Activated T-cell treated with anti-CD3 and anti-CD28 coated beads, Interleukin-2, amount 50 U/mL, for 24 hours (primary cell): Measurements from ENCODE around the gene LTA.
"Not testable (repeated sequence)": the region's sequence is repeated elsewhere in the genome, so short reads cannot be mapped to it uniquely, and the experiment has no call there.

Source experiments
- DNase-seq: peaks from one replicate; pipeline ENCODE4 v3.0.0-alpha.2; 2020
- H3K27ac Mint-ChIP-seq: 2 replicates; pipeline ENCODE4 v1.8.0; 2020; ENCODE audit warnings: mild to moderate bottlenecking, mixed read lengths
- H3K27me3 Mint-ChIP-seq: 2 replicates; pipeline ENCODE4 v1.8.0; 2020; ENCODE audit warnings: mixed read lengths
- H3K36me3 Mint-ChIP-seq: 2 replicates; pipeline ENCODE4 v1.8.0; 2020; ENCODE audit warnings: low read depth, mixed read lengths
- H3K4me1 Mint-ChIP-seq: 2 replicates; pipeline ENCODE4 v1.8.0; 2020; ENCODE audit warnings: low read depth, mixed read lengths
- H3K4me3 Mint-ChIP-seq: 2 replicates; pipeline ENCODE4 v1.8.0; 2020; ENCODE audit warnings: mild to moderate bottlenecking, moderate library complexity, mixed read lengths
- H3K9me3 Mint-ChIP-seq: 2 replicates; pipeline ENCODE4 v1.8.0; 2020; ENCODE audit warnings: mixed read lengths

LTA gene

GRCh38 chr6:31548544-31548873, 23.6 kb upstream of the LTA start:
- Mint-ChIP-seq H3K27me3 (no peaks in the 10 kb centered on the region), H3K4me1 (peaks cover 54% of the 10 kb centered on the region), H3K4me3 (peak overlapping the region; percentile 76), H3K36me3 (peaks cover 46% of the 10 kb centered on the region), H3K27ac (peak overlapping the region; percentile 95), H3K9me3 (no peaks in the 10 kb centered on the region)
- no peak for DNase-seq

DNA sequence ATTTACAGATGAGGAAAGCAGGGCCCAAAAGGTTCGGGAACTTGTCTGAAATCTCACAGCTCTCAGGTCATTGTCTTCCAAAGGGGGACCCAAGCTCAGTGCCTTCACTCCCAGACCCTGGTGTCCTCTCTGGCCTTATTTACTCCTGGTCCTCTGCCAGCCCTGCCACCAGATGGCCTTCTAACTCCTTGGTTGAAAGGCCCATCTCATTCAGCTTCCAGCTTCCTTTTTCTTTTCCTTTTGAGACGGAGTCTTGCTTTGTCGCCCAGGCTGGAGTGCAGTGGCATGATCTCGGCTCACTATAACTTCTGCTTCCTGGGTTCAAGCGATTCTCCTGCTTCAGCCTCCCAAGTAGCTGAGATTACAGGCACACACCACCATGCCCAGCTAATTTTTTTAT, 20.7 kb upstream of the LTA start:
- H3K4me1 Mint-ChIP-seq = peaks cover 63% of the 10 kb centered on the region
- H3K36me3 Mint-ChIP-seq = peaks cover 62% of the 10 kb centered on the region
- DNase-seq = peak; percentile 76
- peak overlapping the region; percentile 60 for H3K4me3 Mint-ChIP-seq
- not testable (repeated sequence) for H3K27me3 Mint-ChIP-seq, H3K9me3 Mint-ChIP-seq
- H3K27ac Mint-ChIP-seq = peak overlapping the region; percentile 88

DNA sequence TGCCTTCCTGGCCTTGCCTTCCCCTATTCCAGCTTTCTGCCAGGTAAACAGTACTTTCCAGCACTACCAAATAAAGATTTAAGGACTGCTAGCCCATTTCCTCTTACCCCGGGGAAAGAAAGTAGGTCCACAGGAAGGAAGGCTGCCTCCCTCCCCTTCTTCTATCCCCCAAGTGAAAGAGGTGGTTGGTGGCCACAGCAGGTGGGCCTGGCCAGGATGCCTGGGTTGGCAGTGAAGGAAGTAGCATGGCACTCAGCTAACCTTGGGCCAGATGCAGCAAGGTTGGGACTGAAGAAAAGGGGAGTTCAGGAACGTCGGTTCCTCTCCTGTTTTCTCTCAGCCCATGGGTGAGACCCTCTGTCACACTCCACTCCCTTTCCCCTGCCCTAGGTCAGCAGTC, 15.8 kb upstream of the LTA start:
- no peaks in the 10 kb centered on the region for H3K27me3 Mint-ChIP-seq
- DNase-seq = no peak
- peaks cover 76% of the 10 kb centered on the region for H3K36me3 Mint-ChIP-seq
- H3K4me1 Mint-ChIP-seq = peaks cover 73% of the 10 kb centered on the region
- no peak overlapping the region for H3K4me3 Mint-ChIP-seq
- H3K9me3 Mint-ChIP-seq = no peaks in the 10 kb centered on the region
- peak overlapping the region; percentile 35 for H3K27ac Mint-ChIP-seq

DNA sequence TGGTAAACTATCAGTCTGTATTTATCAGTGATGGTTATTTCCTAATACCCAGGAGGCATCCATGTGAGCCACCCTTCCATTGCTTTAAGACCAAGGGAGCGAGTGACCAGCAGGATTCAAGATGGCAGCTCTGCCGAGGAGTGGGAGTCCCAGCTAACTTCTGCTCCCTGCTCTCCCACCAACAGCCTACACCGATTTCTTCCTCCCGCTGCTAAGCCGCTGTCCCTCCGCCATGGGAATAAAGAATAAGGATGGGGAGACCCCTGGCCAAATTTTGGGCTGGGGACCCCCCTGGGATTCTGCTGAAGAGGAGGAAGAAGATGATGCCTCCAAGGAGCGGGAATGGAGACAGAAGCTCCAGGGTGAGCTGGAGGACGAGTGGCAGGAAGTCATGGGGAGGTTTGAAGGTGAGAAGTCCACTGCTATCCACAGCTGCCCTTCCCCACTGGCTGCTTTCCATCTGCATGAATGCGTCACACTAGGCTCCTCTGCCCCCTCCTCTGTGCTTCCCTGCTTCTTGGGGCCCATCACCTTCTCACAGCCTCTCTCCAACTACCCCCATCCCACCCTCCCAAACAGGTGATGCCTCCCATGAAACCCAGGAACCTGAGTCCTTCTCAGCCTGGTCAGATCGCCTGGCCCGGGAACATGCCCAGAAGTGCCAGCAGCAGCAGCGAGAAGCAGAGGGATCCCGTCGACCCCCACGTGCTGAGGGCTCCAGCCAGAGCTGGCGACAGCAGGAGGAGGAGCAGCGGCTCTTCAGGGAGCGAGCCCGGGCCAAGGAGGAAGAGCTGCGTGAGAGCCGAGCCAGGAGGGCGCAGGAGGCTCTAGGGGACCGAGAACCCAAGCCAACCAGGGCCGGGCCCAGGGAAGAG, 14.4 kb upstream of the LTA start:
- no peak for DNase-seq
- Mint-ChIP-seq H3K27me3 (no peaks in the 10 kb centered on the region), H3K36me3 (peaks cover 75% of the 10 kb centered on the region), H3K4me3 (peak overlapping the region; percentile 41), H3K27ac (peak overlapping the region; percentile 92), H3K4me1 (peaks cover 77% of the 10 kb centered on the region), H3K9me3 (peaks cover 1% of the 10 kb centered on the region)

- DNase-seq = no peak
- H3K36me3 Mint-ChIP-seq = peaks cover 75% of the 10 kb centered on the region
- H3K4me3 Mint-ChIP-seq = peak overlapping the region; percentile 67
- peak overlapping the region; percentile 92 for H3K27ac Mint-ChIP-seq
- H3K9me3 Mint-ChIP-seq = peaks cover 1% of the 10 kb centered on the region
- peaks cover 82% of the 10 kb centered on the region for H3K4me1 Mint-ChIP-seq
- no peaks in the 10 kb centered on the region for H3K27me3 Mint-ChIP-seq
Observed at GRCh38 chr6:31558318-31558625, 13.8 kb upstream of the LTA start.

DNA sequence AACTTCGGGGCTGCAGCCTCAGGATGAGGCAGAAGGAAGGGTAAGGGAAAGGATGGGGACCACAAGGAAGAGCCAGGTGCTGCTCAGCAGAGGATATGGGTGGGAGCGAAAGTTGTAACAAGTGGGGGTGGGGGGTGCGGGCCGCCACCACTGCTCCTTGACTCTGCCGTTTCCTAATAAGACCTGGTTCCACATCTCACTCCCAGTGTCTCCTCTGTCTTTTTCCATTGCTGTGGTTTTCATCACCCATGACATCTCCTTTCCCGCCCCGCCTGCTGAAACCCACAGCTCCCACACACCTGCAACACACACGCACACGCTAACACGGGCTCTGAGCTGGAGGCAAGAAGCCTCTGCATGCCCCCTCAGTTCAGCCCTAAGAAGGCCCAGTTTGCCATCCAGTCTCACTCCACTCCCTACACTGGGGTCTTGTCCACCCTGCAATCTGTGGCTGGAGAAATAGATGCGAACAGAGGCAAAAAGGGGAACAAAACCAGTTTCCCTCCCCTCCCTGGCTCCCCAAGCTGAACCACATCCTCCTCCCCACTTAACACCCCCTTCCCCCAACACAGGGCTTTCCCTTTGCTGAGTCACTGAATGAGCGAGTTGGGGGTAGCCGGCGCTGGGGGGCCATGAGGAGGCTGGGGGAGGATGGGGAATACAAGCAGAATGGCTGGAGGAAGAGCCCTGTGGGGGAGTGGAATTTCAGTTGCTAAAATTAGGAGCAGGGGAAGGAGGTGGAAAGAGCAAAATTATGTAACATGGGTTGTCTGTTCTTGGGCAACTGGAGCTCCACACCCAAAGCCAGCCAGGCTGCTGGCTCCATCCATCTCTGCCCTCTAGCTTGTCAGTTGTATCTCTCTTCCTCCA, 13.2 kb upstream of the LTA start:
- no peaks in the 10 kb centered on the region for H3K27me3 Mint-ChIP-seq
- peak overlapping the region; percentile 92 for H3K27ac Mint-ChIP-seq
- H3K4me1 Mint-ChIP-seq = peaks cover 84% of the 10 kb centered on the region
- H3K4me3 Mint-ChIP-seq = peak overlapping the region; percentile 67
- DNase-seq = peak; percentile 83
- peaks cover 77% of the 10 kb centered on the region for H3K36me3 Mint-ChIP-seq
- H3K9me3 Mint-ChIP-seq = peaks cover 1% of the 10 kb centered on the region

DNA sequence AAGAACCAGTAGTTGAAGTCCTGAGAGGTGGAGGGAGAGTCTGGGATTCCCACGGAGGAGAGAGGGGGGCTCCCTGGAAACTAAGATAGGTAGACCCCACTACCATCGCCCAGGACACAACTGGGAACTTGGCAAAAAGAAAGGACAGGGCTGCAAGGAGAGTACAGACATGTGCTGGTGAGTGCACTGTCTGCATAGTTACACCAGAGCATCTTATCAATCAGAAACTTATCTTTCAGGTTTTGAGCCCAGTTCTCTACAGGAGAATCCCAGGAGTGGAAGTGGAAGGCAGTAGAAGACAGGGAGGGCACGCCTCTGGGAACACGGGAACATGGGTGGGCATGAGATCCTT, 12.5 kb upstream of the LTA start:
- Mint-ChIP-seq H3K27me3 (no peaks in the 10 kb centered on the region), H3K27ac (peak overlapping the region; percentile 92), H3K9me3 (peaks cover 1% of the 10 kb centered on the region), H3K36me3 (peaks cover 74% of the 10 kb centered on the region), H3K4me1 (peaks cover 80% of the 10 kb centered on the region), H3K4me3 (peak overlapping the region; percentile 67)
- DNase-seq = no peak

DNA sequence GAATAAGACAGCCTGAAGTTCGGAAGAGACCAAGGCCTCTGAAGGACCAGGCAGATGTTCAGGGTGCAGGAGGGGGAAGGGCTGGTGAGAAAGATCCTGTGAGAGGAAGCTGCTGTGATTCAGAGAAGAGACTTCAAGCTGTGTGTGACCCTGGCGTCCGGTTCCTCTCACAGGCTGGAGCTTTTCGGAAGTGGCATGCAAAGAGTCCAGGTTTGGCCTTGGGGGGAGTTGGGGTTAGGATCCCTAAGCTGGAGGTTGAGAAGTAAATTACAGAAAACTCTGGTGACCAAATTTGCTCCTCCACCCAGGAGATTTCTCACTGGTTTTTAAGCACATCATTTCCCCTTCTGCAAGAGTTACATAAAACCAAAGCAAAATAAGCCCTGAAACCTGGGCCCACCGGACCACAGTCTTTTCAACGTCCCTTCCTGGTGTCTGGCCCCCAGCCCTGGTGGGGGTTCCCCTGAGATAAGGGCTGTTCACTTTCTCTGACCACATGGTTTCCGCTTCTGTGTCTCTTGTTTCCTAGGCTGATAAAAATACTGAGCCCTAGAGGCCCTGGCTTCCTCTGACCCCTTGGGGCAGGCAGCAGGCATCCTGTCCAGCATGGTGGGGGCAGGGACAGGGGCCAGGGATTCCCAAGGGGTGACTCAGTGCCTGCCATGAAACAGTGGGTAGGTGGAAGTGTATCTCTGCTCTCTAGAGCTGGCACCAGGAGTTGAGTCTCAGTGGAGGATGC, 12.0 kb upstream of the LTA start:
- H3K27me3 Mint-ChIP-seq = no peaks in the 10 kb centered on the region

DNA sequence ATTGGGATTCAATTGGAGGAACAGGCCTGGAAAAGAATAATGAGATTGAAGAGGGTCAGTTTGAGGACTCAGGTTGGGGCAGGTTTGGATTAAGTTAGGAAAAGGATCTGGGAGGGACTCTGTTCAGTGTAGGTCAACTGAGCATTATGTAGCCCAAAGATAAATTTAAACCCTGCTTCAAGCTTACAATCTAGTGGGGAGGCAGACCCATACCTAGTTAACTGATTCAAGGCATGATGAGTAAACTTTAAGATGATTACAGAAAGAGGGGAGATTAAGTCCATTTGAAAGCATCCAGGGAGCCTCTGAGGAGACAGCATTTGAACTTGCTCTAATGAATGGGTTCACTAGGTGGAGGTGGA, 11.4 kb upstream of the LTA start:
- peak overlapping the region; percentile 92 for H3K27ac Mint-ChIP-seq
- H3K36me3 Mint-ChIP-seq = peaks cover 80% of the 10 kb centered on the region
- no peak for DNase-seq
- peaks cover 87% of the 10 kb centered on the region for H3K4me1 Mint-ChIP-seq
- peak overlapping the region; percentile 67 for H3K4me3 Mint-ChIP-seq
- H3K9me3 Mint-ChIP-seq = peaks cover 1% of the 10 kb centered on the region
- H3K27me3 Mint-ChIP-seq = no peaks in the 10 kb centered on the region

More for the DNA sequence above, 12.0 kb upstream of the LTA start:
- Mint-ChIP-seq H3K9me3 (peaks cover 1% of the 10 kb centered on the region), H3K36me3 (peaks cover 75% of the 10 kb centered on the region), H3K27ac (peak overlapping the region; percentile 92), H3K4me3 (peak overlapping the region; percentile 67), H3K4me1 (peaks cover 81% of the 10 kb centered on the region)
- DNase-seq = peak; percentile 69

- H3K4me1 Mint-ChIP-seq = peaks cover 82% of the 10 kb centered on the region
- peak overlapping the region; percentile 91 for H3K27ac Mint-ChIP-seq
- no peaks in the 10 kb centered on the region for H3K27me3 Mint-ChIP-seq
- DNase-seq = no peak
- H3K4me3 Mint-ChIP-seq = peak overlapping the region; percentile 56
- H3K9me3 Mint-ChIP-seq = no peaks in the 10 kb centered on the region
- peaks cover 32% of the 10 kb centered on the region for H3K36me3 Mint-ChIP-seq
Observed at GRCh38 chr6:31567531-31568370, 4.3 kb upstream of the LTA start.

DNA sequence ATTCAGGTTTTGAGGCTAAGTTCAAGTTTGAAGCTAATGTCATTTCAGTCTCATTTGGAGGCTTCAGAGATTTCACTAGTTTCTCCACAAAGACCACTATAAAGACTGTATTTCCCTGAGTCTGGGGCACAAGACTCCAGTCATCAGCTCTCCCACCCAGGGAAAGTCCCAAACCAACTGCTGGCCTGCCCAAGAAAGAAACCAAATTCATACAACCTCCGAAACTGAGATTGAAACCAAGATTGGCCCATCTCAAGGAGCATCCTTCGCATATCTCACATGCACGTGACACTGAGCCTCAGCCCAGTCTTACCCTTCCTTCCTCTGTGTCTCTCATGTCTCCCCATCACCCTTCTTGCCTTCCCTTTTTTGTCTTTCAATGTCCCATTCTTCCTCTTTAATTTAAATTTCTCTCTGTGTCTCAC, 3.5 kb upstream of the LTA start:
- H3K4me3 Mint-ChIP-seq = peak overlapping the region; percentile 56
- peaks cover 35% of the 10 kb centered on the region for H3K36me3 Mint-ChIP-seq
- peak overlapping the region; percentile 91 for H3K27ac Mint-ChIP-seq
- no peaks in the 10 kb centered on the region for H3K9me3 Mint-ChIP-seq
- peaks cover 83% of the 10 kb centered on the region for H3K4me1 Mint-ChIP-seq
- peak; percentile 69 for DNase-seq
- no peaks in the 10 kb centered on the region for H3K27me3 Mint-ChIP-seq

DNA sequence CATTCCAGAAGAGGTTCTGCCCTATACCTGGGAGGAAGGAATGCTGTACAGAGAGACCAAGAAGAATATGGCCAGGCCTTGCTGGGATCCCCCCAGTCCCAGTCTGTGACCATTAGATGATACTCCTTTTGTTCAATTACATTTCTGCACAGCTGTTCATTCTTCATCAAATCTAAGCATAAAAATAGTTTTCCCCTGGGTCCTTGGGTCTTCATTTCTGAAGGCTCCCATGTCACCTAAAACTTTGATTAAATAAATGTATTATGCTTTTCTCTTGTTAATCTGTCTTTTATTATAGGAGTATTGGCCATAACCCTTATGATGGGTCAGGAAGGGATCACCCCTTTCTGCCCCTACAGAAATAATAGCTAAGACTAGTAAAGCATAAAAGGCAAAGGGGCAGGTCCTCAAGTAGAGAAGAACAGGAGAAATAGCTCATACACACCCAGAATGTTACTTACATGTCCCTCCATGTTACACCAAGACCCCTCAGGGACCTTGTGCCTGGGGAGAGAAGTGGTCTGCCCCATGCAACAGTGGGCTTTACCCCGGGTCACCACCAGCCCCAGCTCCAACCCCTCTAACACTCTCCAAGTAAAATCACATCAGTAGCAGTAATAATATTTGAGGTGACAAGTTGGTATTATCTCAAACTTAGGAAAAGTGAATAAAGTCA, 2.1 kb upstream of the LTA start:
- Mint-ChIP-seq H3K4me3 (peak overlapping the region; percentile 56), H3K9me3 (no peaks in the 10 kb centered on the region), H3K4me1 (peaks cover 88% of the 10 kb centered on the region), H3K36me3 (peaks cover 41% of the 10 kb centered on the region), H3K27ac (peak overlapping the region; percentile 91), H3K27me3 (no peaks in the 10 kb centered on the region)
- DNase-seq = no peak

DNA sequence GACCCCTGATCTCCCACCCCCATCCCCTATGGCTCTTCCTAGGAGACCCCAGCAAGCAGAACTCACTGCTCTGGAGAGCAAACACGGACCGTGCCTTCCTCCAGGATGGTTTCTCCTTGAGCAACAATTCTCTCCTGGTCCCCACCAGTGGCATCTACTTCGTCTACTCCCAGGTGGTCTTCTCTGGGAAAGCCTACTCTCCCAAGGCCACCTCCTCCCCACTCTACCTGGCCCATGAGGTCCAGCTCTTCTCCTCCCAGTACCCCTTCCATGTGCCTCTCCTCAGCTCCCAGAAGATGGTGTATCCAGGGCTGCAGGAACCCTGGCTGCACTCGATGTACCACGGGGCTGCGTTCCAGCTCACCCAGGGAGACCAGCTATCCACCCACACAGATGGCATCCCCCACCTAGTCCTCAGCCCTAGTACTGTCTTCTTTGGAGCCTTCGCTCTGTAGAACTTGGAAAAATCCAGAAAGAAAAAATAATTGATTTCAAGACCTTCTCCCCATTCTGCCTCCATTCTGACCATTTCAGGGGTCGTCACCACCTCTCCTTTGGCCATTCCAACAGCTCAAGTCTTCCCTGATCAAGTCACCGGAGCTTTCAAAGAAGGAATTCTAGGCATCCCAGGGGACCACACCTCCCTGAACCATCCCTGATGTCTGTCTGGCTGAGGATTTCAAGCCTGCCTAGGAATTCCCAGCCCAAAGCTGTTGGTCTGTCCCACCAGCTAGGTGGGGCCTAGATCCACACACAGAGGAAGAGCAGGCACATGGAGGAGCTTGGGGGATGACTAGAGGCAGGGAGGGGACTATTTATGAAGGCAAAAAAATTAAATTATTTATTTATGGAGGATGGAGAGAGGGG, 1.4 kb downstream of the LTA start:
- no peaks in the 10 kb centered on the region for H3K27me3 Mint-ChIP-seq

More for the DNA sequence above, 1.4 kb downstream of the LTA start:
- peak overlapping the region; percentile 97 for H3K4me3 Mint-ChIP-seq
- peaks cover 88% of the 10 kb centered on the region for H3K4me1 Mint-ChIP-seq
- DNase-seq = no peak
- no peaks in the 10 kb centered on the region for H3K9me3 Mint-ChIP-seq
- H3K36me3 Mint-ChIP-seq = peaks cover 65% of the 10 kb centered on the region
- H3K27ac Mint-ChIP-seq = peak overlapping the region; percentile 99
